Liver (tissue), 3 donors: ENCODE measurements around the gene SORBS2.

Experiments used
- HNF4G ChIP-seq: IDR thresholded peaks from 2 replicates; pipeline ENCODE4 v1.6.1; 2016; ENCODE audit warnings: antibody characterized with exemption
- JUND ChIP-seq, 2 donors: IDR thresholded peaks; 2 replicates each; pipeline ENCODE4 v1.6.1; 2016; ENCODE audit warnings: antibody characterized with exemption in 2 of 2
- YY1 ChIP-seq: IDR thresholded peaks from 2 replicates; pipeline ENCODE4 v1.6.1; 2016; ENCODE audit warnings: antibody characterized with exemption, mild to moderate bottlenecking
- TF ChIP-seq, protein P1 (sequence below): IDR thresholded peaks from 2 replicates; pipeline ENCODE4 v1.6.1; 2016; ENCODE audit warnings: antibody characterized with exemption, mild to moderate bottlenecking
- TF ChIP-seq, protein P2 (sequence below): fragments of 150-350 bp; IDR thresholded peaks from 2 replicates; pipeline ENCODE4 v1.5.1; 2017; ENCODE audit warnings: improper control_type of control experiment, low read depth, low read length; ENCODE audit not compliant: missing input control
- TF ChIP-seq, protein P3 (sequence below): IDR thresholded peaks from 2 replicates; pipeline ENCODE4 v1.6.1; 2016; ENCODE audit warnings: antibody characterized with exemption
- donor health status: healthy.
- donor health status: healthy.

- TF ChIP-seq, protein P1, sequence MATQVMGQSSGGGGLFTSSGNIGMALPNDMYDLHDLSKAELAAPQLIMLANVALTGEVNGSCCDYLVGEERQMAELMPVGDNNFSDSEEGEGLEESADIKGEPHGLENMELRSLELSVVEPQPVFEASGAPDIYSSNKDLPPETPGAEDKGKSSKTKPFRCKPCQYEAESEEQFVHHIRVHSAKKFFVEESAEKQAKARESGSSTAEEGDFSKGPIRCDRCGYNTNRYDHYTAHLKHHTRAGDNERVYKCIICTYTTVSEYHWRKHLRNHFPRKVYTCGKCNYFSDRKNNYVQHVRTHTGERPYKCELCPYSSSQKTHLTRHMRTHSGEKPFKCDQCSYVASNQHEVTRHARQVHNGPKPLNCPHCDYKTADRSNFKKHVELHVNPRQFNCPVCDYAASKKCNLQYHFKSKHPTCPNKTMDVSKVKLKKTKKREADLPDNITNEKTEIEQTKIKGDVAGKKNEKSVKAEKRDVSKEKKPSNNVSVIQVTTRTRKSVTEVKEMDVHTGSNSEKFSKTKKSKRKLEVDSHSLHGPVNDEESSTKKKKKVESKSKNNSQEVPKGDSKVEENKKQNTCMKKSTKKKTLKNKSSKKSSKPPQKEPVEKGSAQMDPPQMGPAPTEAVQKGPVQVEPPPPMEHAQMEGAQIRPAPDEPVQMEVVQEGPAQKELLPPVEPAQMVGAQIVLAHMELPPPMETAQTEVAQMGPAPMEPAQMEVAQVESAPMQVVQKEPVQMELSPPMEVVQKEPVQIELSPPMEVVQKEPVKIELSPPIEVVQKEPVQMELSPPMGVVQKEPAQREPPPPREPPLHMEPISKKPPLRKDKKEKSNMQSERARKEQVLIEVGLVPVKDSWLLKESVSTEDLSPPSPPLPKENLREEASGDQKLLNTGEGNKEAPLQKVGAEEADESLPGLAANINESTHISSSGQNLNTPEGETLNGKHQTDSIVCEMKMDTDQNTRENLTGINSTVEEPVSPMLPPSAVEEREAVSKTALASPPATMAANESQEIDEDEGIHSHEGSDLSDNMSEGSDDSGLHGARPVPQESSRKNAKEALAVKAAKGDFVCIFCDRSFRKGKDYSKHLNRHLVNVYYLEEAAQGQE, result no peak
- TF ChIP-seq JUND (IDR thresholded peaks at IDR 0.05) (no peak), YY1 (no peak), HNF4G (no peak)
- TF ChIP-seq, protein P2, sequence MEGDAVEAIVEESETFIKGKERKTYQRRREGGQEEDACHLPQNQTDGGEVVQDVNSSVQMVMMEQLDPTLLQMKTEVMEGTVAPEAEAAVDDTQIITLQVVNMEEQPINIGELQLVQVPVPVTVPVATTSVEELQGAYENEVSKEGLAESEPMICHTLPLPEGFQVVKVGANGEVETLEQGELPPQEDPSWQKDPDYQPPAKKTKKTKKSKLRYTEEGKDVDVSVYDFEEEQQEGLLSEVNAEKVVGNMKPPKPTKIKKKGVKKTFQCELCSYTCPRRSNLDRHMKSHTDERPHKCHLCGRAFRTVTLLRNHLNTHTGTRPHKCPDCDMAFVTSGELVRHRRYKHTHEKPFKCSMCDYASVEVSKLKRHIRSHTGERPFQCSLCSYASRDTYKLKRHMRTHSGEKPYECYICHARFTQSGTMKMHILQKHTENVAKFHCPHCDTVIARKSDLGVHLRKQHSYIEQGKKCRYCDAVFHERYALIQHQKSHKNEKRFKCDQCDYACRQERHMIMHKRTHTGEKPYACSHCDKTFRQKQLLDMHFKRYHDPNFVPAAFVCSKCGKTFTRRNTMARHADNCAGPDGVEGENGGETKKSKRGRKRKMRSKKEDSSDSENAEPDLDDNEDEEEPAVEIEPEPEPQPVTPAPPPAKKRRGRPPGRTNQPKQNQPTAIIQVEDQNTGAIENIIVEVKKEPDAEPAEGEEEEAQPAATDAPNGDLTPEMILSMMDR, result no peak
- TF ChIP-seq, protein P3, sequence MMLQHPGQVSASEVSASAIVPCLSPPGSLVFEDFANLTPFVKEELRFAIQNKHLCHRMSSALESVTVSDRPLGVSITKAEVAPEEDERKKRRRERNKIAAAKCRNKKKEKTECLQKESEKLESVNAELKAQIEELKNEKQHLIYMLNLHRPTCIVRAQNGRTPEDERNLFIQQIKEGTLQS, result no peak
These were observed 56.5 kb downstream of the SORBS2 start for GRCh38 chr4:185755451-185755850.
